Central memory CD8-positive, alpha-beta T cell (primary cell): ENCODE results near the gene IGF2R.
A peak's percentile ranks its signal among the peaks of the same experiment; 100 is the strongest.

Source experiments
- ATAC-seq: fragments of 150-1000 bp; cut with Tn5 transposase; replicated peaks from 2 replicates; pipeline ENCODE4 v1.10.0; 2022; ENCODE audit warnings: mild to moderate bottlenecking, moderate FRiP score, moderate number of reproducible peaks; ENCODE audit not compliant: poor library complexity, severe bottlenecking; ENCODE audit errors: extremely low read depth
- DNase-seq, 2 donors: peaks; one replicate each; pipeline ENCODE4 v3.0.0; 2021; ENCODE audit warnings: low spot score in 2 of 2
- H3K27ac Mint-ChIP-seq: one replicate; pipeline ENCODE4 v1.8.0; 2022; ENCODE audit warnings: low read depth, mild to moderate bottlenecking, moderate library complexity, mixed read lengths
- H3K27me3 Mint-ChIP-seq: one replicate; pipeline ENCODE4 v1.8.0; 2022; ENCODE audit warnings: mixed read lengths
- H3K36me3 Mint-ChIP-seq: one replicate; pipeline ENCODE4 v1.8.0; 2022; ENCODE audit warnings: mild to moderate bottlenecking, moderate library complexity, mixed read lengths; ENCODE audit not compliant: insufficient read depth
- H3K4me1 Mint-ChIP-seq: one replicate; pipeline ENCODE4 v1.8.0; 2022; ENCODE audit warnings: mixed read lengths
- H3K4me3 Mint-ChIP-seq: one replicate; pipeline ENCODE4 v1.8.0; 2022; ENCODE audit warnings: mild to moderate bottlenecking, moderate library complexity, mixed read lengths
- H3K9me3 Mint-ChIP-seq: one replicate; pipeline ENCODE4 v1.8.0; 2022; ENCODE audit warnings: mixed read lengths

The IGF2R gene

GRCh38 chr6:160071805-160072690, 103.2 kb downstream of the IGF2R start:
- ATAC-seq, result no peak
- H3K9me3 Mint-ChIP-seq, result no peaks in the 10 kb centered on the region
- no peak overlapping the region for H3K27ac Mint-ChIP-seq
- no peak for DNase-seq
- H3K4me1 Mint-ChIP-seq, result peaks cover 53% of the 10 kb centered on the region
- peaks cover 60% of the 10 kb centered on the region for H3K36me3 Mint-ChIP-seq
- H3K27me3 Mint-ChIP-seq, result no peaks in the 10 kb centered on the region
- no peak overlapping the region for H3K4me3 Mint-ChIP-seq

GRCh38 chr6:160073272-160073671, 104.4 kb downstream of the IGF2R start:
- Mint-ChIP-seq H3K4me1 (peaks cover 41% of the 10 kb centered on the region), H3K36me3 (peaks cover 56% of the 10 kb centered on the region), H3K9me3 (no peaks in the 10 kb centered on the region), H3K27ac (no peak overlapping the region), H3K27me3 (no peaks in the 10 kb centered on the region), H3K4me3 (no peak overlapping the region)
- no peak for ATAC-seq
- DNase-seq, result no peak

- no peak for ATAC-seq
- DNase-seq, result no peak
- no peaks in the 10 kb centered on the region for H3K27me3 Mint-ChIP-seq
- H3K27ac Mint-ChIP-seq, result no peak overlapping the region
- peaks cover 52% of the 10 kb centered on the region for H3K36me3 Mint-ChIP-seq
- H3K4me1 Mint-ChIP-seq, result peaks cover 15% of the 10 kb centered on the region
- no peaks in the 10 kb centered on the region for H3K9me3 Mint-ChIP-seq
- H3K4me3 Mint-ChIP-seq, result no peak overlapping the region
Observed at GRCh38 chr6:160076009-160076408, 107.1 kb downstream of the IGF2R start.

- Mint-ChIP-seq H3K36me3 (peaks cover 56% of the 10 kb centered on the region), H3K27me3 (no peaks in the 10 kb centered on the region), H3K9me3 (no peaks in the 10 kb centered on the region), H3K4me1 (peaks cover 15% of the 10 kb centered on the region), H3K27ac (peak overlapping the region; percentile 20), H3K4me3 (no peak overlapping the region)
- ATAC-seq (no peak), DNase-seq (no peak)
Observed at GRCh38 chr6:160077024-160077423, 108.1 kb downstream of the IGF2R start.

GRCh38 chr6:160077526-160077925, 108.6 kb downstream of the IGF2R start:
- Mint-ChIP-seq H3K27ac (peak overlapping the region; percentile 20), H3K36me3 (peaks cover 55% of the 10 kb centered on the region), H3K9me3 (no peaks in the 10 kb centered on the region), H3K27me3 (no peaks in the 10 kb centered on the region), H3K4me1 (peaks cover 11% of the 10 kb centered on the region), H3K4me3 (no peak overlapping the region)
- DNase-seq, result no peak
- ATAC-seq, result no peak

- DNase-seq, result no peak
- H3K36me3 Mint-ChIP-seq, result peaks cover 48% of the 10 kb centered on the region
- H3K4me3 Mint-ChIP-seq, result no peak overlapping the region
- H3K27ac Mint-ChIP-seq, result no peak overlapping the region
- H3K4me1 Mint-ChIP-seq, result peaks cover 5% of the 10 kb centered on the region
- no peaks in the 10 kb centered on the region for H3K9me3 Mint-ChIP-seq
- H3K27me3 Mint-ChIP-seq, result no peaks in the 10 kb centered on the region
- ATAC-seq, result no peak
Observed at GRCh38 chr6:160078883-160079685, 110.2 kb downstream of the IGF2R start.

- H3K36me3 Mint-ChIP-seq, result peaks cover 51% of the 10 kb centered on the region
- no peak overlapping the region for H3K4me3 Mint-ChIP-seq
- H3K27ac Mint-ChIP-seq, result no peak overlapping the region
Observed at GRCh38 chr6:160079686-160080043, 110.8 kb downstream of the IGF2R start.

GRCh38 chr6:160080097-160080496, 111.2 kb downstream of the IGF2R start:
- Mint-ChIP-seq H3K9me3 (no peaks in the 10 kb centered on the region), H3K27ac (no peak overlapping the region), H3K4me3 (no peak overlapping the region), H3K4me1 (peaks cover 8% of the 10 kb centered on the region), H3K36me3 (peaks cover 51% of the 10 kb centered on the region), H3K27me3 (no peaks in the 10 kb centered on the region)
- no peak for ATAC-seq
- no peak for DNase-seq

More at GRCh38 chr6:160079686-160080043, 110.8 kb downstream of the IGF2R start:
- ATAC-seq (no peak), DNase-seq (no peak)
- H3K27me3 Mint-ChIP-seq, result no peaks in the 10 kb centered on the region
- no peaks in the 10 kb centered on the region for H3K9me3 Mint-ChIP-seq
- H3K4me1 Mint-ChIP-seq, result peaks cover 5% of the 10 kb centered on the region

- H3K36me3 Mint-ChIP-seq, result peaks cover 55% of the 10 kb centered on the region
- no peak for ATAC-seq
- no peaks in the 10 kb centered on the region for H3K9me3 Mint-ChIP-seq
- H3K27me3 Mint-ChIP-seq, result no peaks in the 10 kb centered on the region
- H3K27ac Mint-ChIP-seq, result no peak overlapping the region
- DNase-seq, result no peak
- peaks cover 16% of the 10 kb centered on the region for H3K4me1 Mint-ChIP-seq
- H3K4me3 Mint-ChIP-seq, result no peak overlapping the region
Observed at GRCh38 chr6:160081398-160081797, 112.5 kb downstream of the IGF2R start.

GRCh38 chr6:160082627-160083026, 113.7 kb downstream of the IGF2R start:
- H3K27ac Mint-ChIP-seq, result no peak overlapping the region
- peaks cover 10% of the 10 kb centered on the region for H3K4me1 Mint-ChIP-seq
- H3K9me3 Mint-ChIP-seq, result no peaks in the 10 kb centered on the region
- H3K27me3 Mint-ChIP-seq, result no peaks in the 10 kb centered on the region
- no peak overlapping the region for H3K4me3 Mint-ChIP-seq
- DNase-seq (no peak), ATAC-seq (no peak)
- peaks cover 58% of the 10 kb centered on the region for H3K36me3 Mint-ChIP-seq

GRCh38 chr6:160084198-160084776, 115.4 kb downstream of the IGF2R start:
- Mint-ChIP-seq H3K9me3 (no peaks in the 10 kb centered on the region), H3K4me3 (no peak overlapping the region), H3K27ac (peak overlapping the region; percentile 11), H3K4me1 (peaks cover 10% of the 10 kb centered on the region), H3K27me3 (no peaks in the 10 kb centered on the region), H3K36me3 (peaks cover 63% of the 10 kb centered on the region)
- DNase-seq (no peak), ATAC-seq (no peak)

GRCh38 chr6:160085226-160085625, 116.3 kb downstream of the IGF2R start:
- no peaks in the 10 kb centered on the region for H3K27me3 Mint-ChIP-seq
- DNase-seq (no peak), ATAC-seq (no peak)
- peaks cover 10% of the 10 kb centered on the region for H3K4me1 Mint-ChIP-seq
- no peak overlapping the region for H3K27ac Mint-ChIP-seq
- peak overlapping the region; percentile 2 for H3K4me3 Mint-ChIP-seq
- H3K9me3 Mint-ChIP-seq, result no peaks in the 10 kb centered on the region
- H3K36me3 Mint-ChIP-seq, result peaks cover 72% of the 10 kb centered on the region
